GM06990 (cell line): ENCODE data around the gene PRKD3.

ENCODE experiments used
- DNase-seq: peaks from one replicate; pipeline ENCODE4 v3.0.0-alpha.2; 2011; ENCODE audit not compliant: insufficient read length; ENCODE audit errors: extremely low read depth
- H3K27me3 ChIP-seq: replicated peaks from 2 replicates; pipeline ENCODE4 v1.6.0; 2011; ENCODE audit warnings: low read length; ENCODE audit not compliant: control insufficient read depth, insufficient read depth
- H3K36me3 ChIP-seq: 2 replicates; pipeline ENCODE4 v1.5.1; 2011; ENCODE audit warnings: low read length; ENCODE audit not compliant: control insufficient read depth, insufficient read depth
- H3K4me3 ChIP-seq: replicated peaks from 2 replicates; pipeline ENCODE4 v1.5.1; 2011; ENCODE audit warnings: low read depth, mild to moderate bottlenecking, control low read depth, low read length
- TF ChIP-seq, protein P1 (sequence below): IDR thresholded peaks from 2 replicates; pipeline ENCODE4 v1.5.1; 2011; ENCODE audit warnings: low read length, control low read depth, mild to moderate bottlenecking, inconsistent platforms; ENCODE audit not compliant: insufficient read depth, poor library complexity, severe bottlenecking

Gene PRKD3

GRCh38 chr2:37333256-37333655 lies 8.6 kb upstream of the PRKD3 start:
- no peak overlapping the region for H3K4me3 ChIP-seq
- DNase-seq, result no peak
- no peaks in the 10 kb centered on the region for H3K36me3 ChIP-seq
- no peaks in the 10 kb centered on the region for H3K27me3 ChIP-seq
- TF ChIP-seq, protein P1, sequence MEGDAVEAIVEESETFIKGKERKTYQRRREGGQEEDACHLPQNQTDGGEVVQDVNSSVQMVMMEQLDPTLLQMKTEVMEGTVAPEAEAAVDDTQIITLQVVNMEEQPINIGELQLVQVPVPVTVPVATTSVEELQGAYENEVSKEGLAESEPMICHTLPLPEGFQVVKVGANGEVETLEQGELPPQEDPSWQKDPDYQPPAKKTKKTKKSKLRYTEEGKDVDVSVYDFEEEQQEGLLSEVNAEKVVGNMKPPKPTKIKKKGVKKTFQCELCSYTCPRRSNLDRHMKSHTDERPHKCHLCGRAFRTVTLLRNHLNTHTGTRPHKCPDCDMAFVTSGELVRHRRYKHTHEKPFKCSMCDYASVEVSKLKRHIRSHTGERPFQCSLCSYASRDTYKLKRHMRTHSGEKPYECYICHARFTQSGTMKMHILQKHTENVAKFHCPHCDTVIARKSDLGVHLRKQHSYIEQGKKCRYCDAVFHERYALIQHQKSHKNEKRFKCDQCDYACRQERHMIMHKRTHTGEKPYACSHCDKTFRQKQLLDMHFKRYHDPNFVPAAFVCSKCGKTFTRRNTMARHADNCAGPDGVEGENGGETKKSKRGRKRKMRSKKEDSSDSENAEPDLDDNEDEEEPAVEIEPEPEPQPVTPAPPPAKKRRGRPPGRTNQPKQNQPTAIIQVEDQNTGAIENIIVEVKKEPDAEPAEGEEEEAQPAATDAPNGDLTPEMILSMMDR, result no peak

GRCh38 chr2:37332560-37332959 lies 7.9 kb upstream of the PRKD3 start:
- no peak for DNase-seq
- TF ChIP-seq, protein P1, result no peak
- Histone ChIP-seq H3K27me3 (no peaks in the 10 kb centered on the region), H3K36me3 (no peaks in the 10 kb centered on the region), H3K4me3 (no peak overlapping the region)

GRCh38 chr2:37330681-37331080 lies 6.0 kb upstream of the PRKD3 start:
- TF ChIP-seq, protein P1, result no peak
- H3K4me3 ChIP-seq, result no peak overlapping the region
- H3K36me3 ChIP-seq, result no peaks in the 10 kb centered on the region
- no peaks in the 10 kb centered on the region; the same call in 1 of the 2 replicates for H3K27me3 ChIP-seq
- no peak for DNase-seq

DNA sequence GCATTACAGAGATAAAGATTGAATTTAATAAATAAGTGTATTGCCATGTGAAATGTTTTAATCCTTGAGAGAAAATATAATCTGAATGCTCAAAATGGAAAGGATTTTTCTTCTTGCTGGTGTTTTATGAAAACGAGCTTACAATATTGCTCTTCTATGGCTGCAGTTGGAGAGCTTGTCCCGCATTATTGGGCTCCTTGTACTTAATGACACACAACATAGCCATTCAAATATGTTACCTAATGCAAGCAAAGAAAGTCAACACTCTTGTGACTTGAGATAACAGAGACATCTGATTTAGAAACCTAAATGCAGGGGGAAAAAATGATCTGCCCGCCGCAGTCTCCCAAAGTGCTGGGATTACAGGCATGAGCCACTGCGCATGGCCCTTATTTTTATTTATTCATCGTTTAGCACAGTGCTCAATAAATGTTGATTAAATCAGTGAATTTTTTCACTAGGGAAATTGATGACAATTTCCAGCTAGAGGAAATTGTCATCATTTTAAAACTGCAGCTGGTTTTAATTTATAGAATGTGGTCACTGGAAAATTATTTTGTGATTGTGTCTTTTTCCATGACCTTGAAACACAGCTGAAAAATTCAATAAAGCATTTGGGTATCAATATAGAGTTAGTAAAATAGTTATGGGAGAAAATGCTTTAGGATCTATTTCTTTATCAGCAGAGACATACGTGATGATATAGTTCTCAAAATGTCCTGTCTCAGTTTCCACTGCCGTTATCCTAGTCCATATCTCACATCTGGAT lies 2.4 kb upstream of the PRKD3 start:
- TF ChIP-seq, protein P1, result no peak
- Histone ChIP-seq H3K4me3 (no peak overlapping the region), H3K27me3 (no peaks in the 10 kb centered on the region; the same call in 1 of the 2 replicates), H3K36me3 (no peaks in the 10 kb centered on the region)
- no peak for DNase-seq

DNA sequence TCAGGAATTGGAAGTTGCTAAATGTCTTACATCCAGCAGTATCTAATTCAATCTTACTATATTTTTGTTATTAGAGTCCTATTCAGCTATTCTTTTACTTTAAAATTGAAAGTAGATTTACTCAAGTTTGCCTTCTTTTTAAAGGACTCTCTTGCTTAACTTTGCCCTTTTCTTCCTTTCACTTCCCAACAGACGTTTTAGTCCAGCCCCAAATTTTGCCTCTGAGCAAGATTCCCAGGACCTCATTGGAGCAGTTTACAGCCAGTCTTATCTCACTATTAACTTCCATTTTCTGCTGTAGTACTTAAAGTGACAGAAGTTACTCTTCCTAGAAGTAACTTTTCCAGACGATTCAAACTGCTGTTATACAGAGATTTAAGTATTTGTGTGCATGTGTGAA lies 1.7 kb upstream of the PRKD3 start:
- Histone ChIP-seq H3K27me3 (no peaks in the 10 kb centered on the region; the same call in 1 of the 2 replicates), H3K4me3 (no peak overlapping the region), H3K36me3 (no peaks in the 10 kb centered on the region)
- TF ChIP-seq, protein P1, result no peak
- DNase-seq, result no peak

DNA sequence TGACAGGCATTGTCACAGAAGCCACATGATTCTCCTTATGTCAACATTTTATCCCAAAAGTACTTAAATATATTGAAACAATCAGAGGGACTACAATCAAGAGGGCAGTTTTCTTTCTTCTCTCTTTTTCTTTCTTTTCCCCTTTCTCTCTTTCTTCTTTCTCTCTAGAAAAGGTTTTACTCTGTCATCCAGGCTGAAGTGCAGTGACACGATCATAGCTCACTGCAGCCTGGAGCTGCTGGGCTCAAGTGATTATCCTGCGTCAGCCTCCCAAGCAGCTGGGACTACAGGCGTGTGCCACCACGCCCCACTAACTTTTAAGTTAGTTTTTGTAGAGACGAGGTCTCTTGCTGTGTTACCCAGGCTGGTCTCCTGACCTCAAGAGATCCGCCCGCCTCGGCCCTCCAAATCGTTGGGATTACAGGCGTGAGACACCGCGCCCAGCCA lies 1.0 kb upstream of the PRKD3 start:
- TF ChIP-seq, protein P1, result no peak
- no peaks in the 10 kb centered on the region for H3K36me3 ChIP-seq
- no peak overlapping the region; the same call in 1 of the 2 replicates for H3K4me3 ChIP-seq
- no peak for DNase-seq
- no peaks in the 10 kb centered on the region; the same call in 1 of the 2 replicates for H3K27me3 ChIP-seq
